HepG2 (cell line): ENCODE data around the gene CBFA2T2. TPM values are rescaled to one million over a fixed set of nuclear protein-coding genes. Genes with fewer than 3 reads are reported as not detected.

Experiments used
- ATAD3A ChIP-seq: sonication (generic); formaldehyde crosslinking; IDR thresholded peaks from 2 replicates; pipeline ENCODE4 v1.4.0; 2020; ENCODE audit warnings: missing genetic modification reagents
- CHCHD3 ChIP-seq: sonication (generic); formaldehyde crosslinking; IDR thresholded peaks from 2 replicates; pipeline ENCODE4 v1.8.0; 2022; ENCODE audit warnings: mild to moderate bottlenecking, missing genetic modification reagents, moderate library complexity
- CREM ChIP-seq, 2 experiments: sonication (generic) in 1 of 2; formaldehyde crosslinking in 1 of 2; IDR thresholded peaks; 2 replicates each; pipeline versions ENCODE4 v1.4.0 to v1.6.1; 2016 to 2020; ENCODE audit warnings: antibody characterized with exemption in 1 of 2, mild to moderate bottlenecking in 1 of 2, missing genetic modification reagents in 1 of 2
- GATA4 ChIP-seq: sonication (generic); IDR thresholded peaks from 2 replicates; pipeline ENCODE4 v1.6.1; 2016; ENCODE audit warnings: antibody characterized with exemption, low read depth, borderline replicate concordance
- JUNB ChIP-seq: sonication (generic); formaldehyde crosslinking; IDR thresholded peaks from 2 replicates; pipeline ENCODE4 v1.8.0; 2022; ENCODE audit warnings: missing genetic modification reagents, mild to moderate bottlenecking, borderline replicate concordance
- LBX2 ChIP-seq: sonication (generic); formaldehyde crosslinking; IDR thresholded peaks from 2 replicates; pipeline ENCODE4 v1.5.0; 2020; ENCODE audit warnings: missing genetic modification reagents, mild to moderate bottlenecking, borderline replicate concordance
- MTERF4 ChIP-seq: sonication (generic); formaldehyde crosslinking; IDR thresholded peaks from 2 replicates; pipeline ENCODE4 v1.8.0; 2023; ENCODE audit warnings: mild to moderate bottlenecking, missing genetic modification reagents
- NKX3-1 ChIP-seq: sonication (generic); formaldehyde crosslinking; IDR thresholded peaks from 2 replicates; pipeline ENCODE4 v1.5.0; 2020; ENCODE audit warnings: missing genetic modification reagents
- RARG ChIP-seq: sonication (generic); formaldehyde crosslinking; IDR thresholded peaks from 2 replicates; pipeline ENCODE4 v1.4.0; 2020; ENCODE audit warnings: low read depth, mild to moderate bottlenecking, missing genetic modification reagents
- STAT5B ChIP-seq: sonication (generic); formaldehyde crosslinking; IDR thresholded peaks from 2 replicates; pipeline ENCODE4 v1.4.0; 2020; ENCODE audit warnings: missing genetic modification reagents
- TCF12 ChIP-seq, 2 experiments: fragments of 450-650 bp in 1 of 2; sonication (generic) in 1 of 2; formaldehyde crosslinking in 1 of 2; IDR thresholded peaks; 2 replicates each; pipeline versions ENCODE4 v1.6.1 to v1.8.0; 2017 to 2022; ENCODE audit warnings: antibody characterized with exemption in 1 of 2, mild to moderate bottlenecking in 1 of 2, missing genetic modification reagents in 1 of 2, moderate library complexity in 1 of 2
- ZBTB2 ChIP-seq: sonication (generic); formaldehyde crosslinking; IDR thresholded peaks from 2 replicates; pipeline ENCODE4 v1.8.0; 2022; ENCODE audit warnings: low read depth, missing genetic modification reagents
- ZIK1 ChIP-seq: sonication (generic); formaldehyde crosslinking; IDR thresholded peaks from 2 replicates; pipeline ENCODE4 v1.5.0; 2020; ENCODE audit warnings: mild to moderate bottlenecking, low read depth, missing genetic modification reagents, borderline replicate concordance
- ZNF180 ChIP-seq: sonication (generic); formaldehyde crosslinking; IDR thresholded peaks from 2 replicates; pipeline ENCODE4 v1.4.0; 2020; ENCODE audit warnings: low read depth, missing genetic modification reagents, borderline replicate concordance
- ZNF350 ChIP-seq: sonication (generic); formaldehyde crosslinking; IDR thresholded peaks from 2 replicates; pipeline ENCODE4 v1.4.0; 2020; ENCODE audit warnings: mild to moderate bottlenecking, low read depth, missing genetic modification reagents, borderline replicate concordance
- ZNF546 ChIP-seq: sonication (generic); formaldehyde crosslinking; conservative IDR thresholded peaks from 2 replicates; pipeline ENCODE4 v1.8.1; 2023; ENCODE audit warnings: mild to moderate bottlenecking, missing genetic modification reagents
- ZNF549 ChIP-seq: sonication (generic); formaldehyde crosslinking; IDR thresholded peaks from 2 replicates; pipeline ENCODE4 v1.5.0; 2020; ENCODE audit warnings: missing genetic modification reagents
- ZNF709 ChIP-seq: sonication (generic); formaldehyde crosslinking; IDR thresholded peaks from 2 replicates; pipeline ENCODE4 v1.5.0; 2020; ENCODE audit warnings: mild to moderate bottlenecking, missing genetic modification reagents
- ZNF816 ChIP-seq: sonication (generic); formaldehyde crosslinking; IDR thresholded peaks from 2 replicates; pipeline ENCODE4 v1.8.0; 2022; ENCODE audit warnings: missing genetic modification reagents, mild to moderate bottlenecking, borderline replicate concordance
- polyA plus RNA-seq, 8 experiments: library from polyadenylated mRNA; depleted of rRNA in 3 of 8; stranded (reverse) in 7 of 8; unstranded in 1 of 8; fragments of >200 nt; fragmentation: Illumina TruSeq in 4 of 8; extraction: Trizol in 4 of 8; gene quantifications; 2 replicates each; pipeline versions ENCODE4 v1.2.1 to v1.2.3, GENCODE V29; 2011 to 2016; ENCODE audit warnings: low read depth in 4 of 8, missing spikeins in 1 of 8, mixed read lengths in 1 of 8; ENCODE audit not compliant: insufficient read depth in 1 of 8
- total RNA-seq, 5 experiments: library from RNA; depleted of rRNA; stranded (reverse); fragments of >200 nt; fragmentation: Illumina TruSeq; extraction: Trizol; gene quantifications; 2 replicates each; pipeline ENCODE4 v1.2.3, GENCODE V29; 2016; ENCODE audit warnings: low read depth in 1 of 5
- TF ChIP-seq, protein P1 (sequence below): sonication (generic); formaldehyde crosslinking; IDR thresholded peaks from 2 replicates; pipeline ENCODE4 v1.5.1; 2020; ENCODE audit warnings: mild to moderate bottlenecking, missing genetic modification reagents, moderate library complexity
- TF ChIP-seq, protein P2 (sequence below): conservative IDR thresholded peaks from 2 replicates; pipeline ENCODE4 v1.6.1; 2018; ENCODE audit warnings: missing genetic modification reagents

CBFA2T2 gene
- total and polyA plus RNA-seq, 2 of the 13 experiments (the other 11 are each of a cell fraction or from before 2014, with no cell fraction given) = 6.3 to 21.2 TPM

DNA sequence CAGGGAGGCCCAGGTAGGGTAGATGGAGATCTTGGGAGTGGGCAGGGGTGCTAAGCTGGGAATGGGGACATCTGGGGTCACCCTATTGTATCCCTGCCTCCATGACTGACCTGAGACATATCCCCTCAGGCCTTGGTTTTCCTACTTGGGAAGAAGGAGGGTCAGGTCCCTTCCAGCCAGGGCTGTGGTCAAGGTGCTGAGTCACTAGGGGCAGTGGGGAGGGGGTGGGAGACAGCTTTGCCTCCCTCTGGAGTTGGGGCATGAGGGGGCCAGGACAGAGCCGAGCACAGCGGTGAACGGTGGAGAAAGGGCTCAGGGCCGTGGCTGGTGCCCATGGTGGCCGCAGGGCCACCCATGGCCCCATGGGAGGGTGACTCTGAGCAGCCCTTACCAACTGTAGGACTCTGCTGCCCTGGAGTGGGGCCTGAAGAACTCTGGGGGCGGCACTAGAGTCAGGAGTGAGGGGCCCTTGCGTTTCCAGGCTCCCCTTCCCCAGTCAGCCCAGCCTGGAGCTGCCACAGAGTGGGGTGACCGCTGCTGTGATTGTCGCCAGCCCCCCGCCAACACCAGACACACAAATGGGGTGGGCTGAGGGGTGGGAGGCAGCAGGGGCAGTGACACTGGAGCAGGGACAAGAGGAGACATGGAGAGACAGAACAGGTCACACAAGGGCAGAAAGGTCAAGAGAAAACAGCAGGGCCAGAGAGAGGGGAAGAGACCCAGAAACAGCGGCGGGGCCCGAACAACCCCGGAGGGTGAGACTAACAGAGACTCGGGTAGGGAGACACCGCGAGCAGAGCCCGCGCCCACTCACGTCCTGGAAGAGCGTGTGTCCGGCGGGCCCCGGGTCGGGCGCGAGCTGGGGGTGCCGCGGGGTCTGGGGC lies 183.8 kb downstream of the CBFA2T2 start (continued):
- TF ChIP-seq, protein P1, sequence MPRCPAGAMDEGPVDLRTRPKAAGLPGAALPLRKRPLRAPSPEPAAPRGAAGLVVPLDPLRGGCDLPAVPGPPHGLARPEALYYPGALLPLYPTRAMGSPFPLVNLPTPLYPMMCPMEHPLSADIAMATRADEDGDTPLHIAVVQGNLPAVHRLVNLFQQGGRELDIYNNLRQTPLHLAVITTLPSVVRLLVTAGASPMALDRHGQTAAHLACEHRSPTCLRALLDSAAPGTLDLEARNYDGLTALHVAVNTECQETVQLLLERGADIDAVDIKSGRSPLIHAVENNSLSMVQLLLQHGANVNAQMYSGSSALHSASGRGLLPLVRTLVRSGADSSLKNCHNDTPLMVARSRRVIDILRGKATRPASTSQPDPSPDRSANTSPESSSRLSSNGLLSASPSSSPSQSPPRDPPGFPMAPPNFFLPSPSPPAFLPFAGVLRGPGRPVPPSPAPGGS (CRISPR knock-in tag) = 0 out of 2 replicates have a peak, but pooled peaks have one; percentile 14
- TF ChIP-seq LBX2 (CRISPR knock-in tag) (no peak; the same call in 1 of the 2 replicates), MTERF4 (peak; percentile 79; the same call in 1 of the 2 replicates), CHCHD3 (CRISPR knock-in tag) (peak; percentile 60), NKX3-1 (CRISPR knock-in tag) (no peak), ZNF816 (CRISPR knock-in tag) (no peak), ZNF350 (CRISPR knock-in tag) (no peak), TCF12 (IDR thresholded peaks at IDR 0.05) (no peak), TCF12 (CRISPR knock-in tag; IDR thresholded peaks at IDR 0.05) (no peak), RARG (CRISPR knock-in tag) (0 out of 2 replicates have a peak, but pooled peaks have one; percentile 4), STAT5B (CRISPR knock-in tag) (no peak; the same call in 1 of the 2 replicates), GATA4 (no peak), ATAD3A (CRISPR knock-in tag) (no peak), JUNB (CRISPR knock-in tag) (no peak), ZIK1 (CRISPR knock-in tag) (peak; percentile 81; the same call in 1 of the 2 replicates), CREM (IDR thresholded peaks at IDR 0.05) (no peak), CREM (CRISPR knock-in tag; IDR thresholded peaks at IDR 0.05) (no peak), ZNF546 (CRISPR knock-in tag) (no peak; the same call in 1 of the 2 replicates), ZNF180 (CRISPR knock-in tag) (no peak), ZNF549 (no peak), ZNF709 (0 out of 2 replicates have a peak, but pooled peaks have one; percentile 23), ZBTB2 (no peak)
- TF ChIP-seq, protein P2, sequence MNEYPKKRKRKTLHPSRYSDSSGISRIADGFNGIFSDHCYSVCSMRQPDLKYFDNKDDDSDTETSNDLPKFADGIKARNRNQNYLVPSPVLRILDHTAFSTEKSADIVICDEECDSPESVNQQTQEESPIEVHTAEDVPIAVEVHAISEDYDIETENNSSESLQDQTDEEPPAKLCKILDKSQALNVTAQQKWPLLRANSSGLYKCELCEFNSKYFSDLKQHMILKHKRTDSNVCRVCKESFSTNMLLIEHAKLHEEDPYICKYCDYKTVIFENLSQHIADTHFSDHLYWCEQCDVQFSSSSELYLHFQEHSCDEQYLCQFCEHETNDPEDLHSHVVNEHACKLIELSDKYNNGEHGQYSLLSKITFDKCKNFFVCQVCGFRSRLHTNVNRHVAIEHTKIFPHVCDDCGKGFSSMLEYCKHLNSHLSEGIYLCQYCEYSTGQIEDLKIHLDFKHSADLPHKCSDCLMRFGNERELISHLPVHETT (CRISPR knock-in tag) = 0 out of 2 replicates have a peak, but pooled peaks have one; percentile 28
